Ishikawa (cell line): Measurements from ENCODE around the gene CYP8B1.

Experiments used
- CEBPB ChIP-seq: IDR thresholded peaks from 2 replicates; pipeline ENCODE4 v1.6.1; 2012
- CREB1 ChIP-seq: IDR thresholded peaks from 2 replicates; pipeline ENCODE4 v1.6.1; 2012; ENCODE audit warnings: low read depth
- EGR1 ChIP-seq: IDR thresholded peaks from 2 replicates; pipeline ENCODE4 v1.6.1; 2012
- EP300 ChIP-seq: IDR thresholded peaks from 2 replicates; pipeline ENCODE4 v1.6.1; 2012; ENCODE audit warnings: borderline replicate concordance
- FOXM1 ChIP-seq: IDR thresholded peaks from 2 replicates; pipeline ENCODE4 v1.6.1; 2012; ENCODE audit warnings: low read depth, borderline replicate concordance
- NFIC ChIP-seq: IDR thresholded peaks from 2 replicates; pipeline ENCODE4 v1.6.1; 2012
- RAD21 ChIP-seq: IDR thresholded peaks from 2 replicates; pipeline ENCODE4 v1.6.1; 2012; ENCODE audit warnings: low read depth
- TAF1 ChIP-seq: IDR thresholded peaks from 2 replicates; pipeline ENCODE4 v1.6.1; 2012; ENCODE audit warnings: low read depth, mild to moderate bottlenecking
- TCF12 ChIP-seq: IDR thresholded peaks from 2 replicates; pipeline ENCODE4 v1.6.1; 2012; ENCODE audit warnings: low read depth
- YY1 ChIP-seq: IDR thresholded peaks from 2 replicates; pipeline ENCODE4 v1.6.1; 2012; ENCODE audit warnings: low read depth
- TF ChIP-seq, protein P1 (sequence below): IDR thresholded peaks from 2 replicates; pipeline ENCODE4 v1.6.1; 2012
- TF ChIP-seq, protein P2 (sequence below): IDR thresholded peaks from 2 replicates; pipeline ENCODE4 v1.6.1; 2012
- TF ChIP-seq, protein P3 (sequence below): IDR thresholded peaks from 2 replicates; pipeline ENCODE4 v1.6.1; 2012; ENCODE audit warnings: low read depth, mild to moderate bottlenecking

DNA sequence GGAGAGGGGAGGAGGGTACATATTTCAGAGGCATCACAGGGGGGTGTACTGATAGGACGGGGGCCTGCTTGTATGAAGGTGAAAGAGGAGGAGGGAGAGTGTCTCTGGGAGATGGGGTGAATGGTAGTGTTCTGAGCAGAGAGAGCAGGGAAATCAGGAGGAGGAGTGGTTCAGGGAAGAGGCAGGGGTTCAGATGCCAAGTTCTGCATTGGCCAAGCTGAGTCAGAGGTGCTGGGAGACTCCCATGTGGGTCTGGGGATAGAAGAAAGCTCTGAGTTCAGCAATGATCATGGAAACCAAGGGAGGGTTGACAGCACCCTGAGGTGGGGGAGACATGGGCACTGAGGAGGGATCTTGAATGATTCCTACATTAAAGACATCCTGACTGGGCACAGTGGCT lies 3.0 kb downstream of the CYP8B1 start:
- TF ChIP-seq EP300 (no peak), CEBPB (no peak), CREB1 (no peak), TAF1 (no peak), NFIC (no peak), EGR1 (no peak), TCF12 (no peak), FOXM1 (no peak), RAD21 (no peak), YY1 (no peak)
- TF ChIP-seq, protein P1, sequence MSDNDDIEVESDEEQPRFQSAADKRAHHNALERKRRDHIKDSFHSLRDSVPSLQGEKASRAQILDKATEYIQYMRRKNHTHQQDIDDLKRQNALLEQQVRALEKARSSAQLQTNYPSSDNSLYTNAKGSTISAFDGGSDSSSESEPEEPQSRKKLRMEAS, result no peak
- TF ChIP-seq, protein P2, sequence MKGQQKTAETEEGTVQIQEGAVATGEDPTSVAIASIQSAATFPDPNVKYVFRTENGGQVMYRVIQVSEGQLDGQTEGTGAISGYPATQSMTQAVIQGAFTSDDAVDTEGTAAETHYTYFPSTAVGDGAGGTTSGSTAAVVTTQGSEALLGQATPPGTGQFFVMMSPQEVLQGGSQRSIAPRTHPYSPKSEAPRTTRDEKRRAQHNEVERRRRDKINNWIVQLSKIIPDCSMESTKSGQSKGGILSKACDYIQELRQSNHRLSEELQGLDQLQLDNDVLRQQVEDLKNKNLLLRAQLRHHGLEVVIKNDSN, result no peak
- TF ChIP-seq, protein P3, sequence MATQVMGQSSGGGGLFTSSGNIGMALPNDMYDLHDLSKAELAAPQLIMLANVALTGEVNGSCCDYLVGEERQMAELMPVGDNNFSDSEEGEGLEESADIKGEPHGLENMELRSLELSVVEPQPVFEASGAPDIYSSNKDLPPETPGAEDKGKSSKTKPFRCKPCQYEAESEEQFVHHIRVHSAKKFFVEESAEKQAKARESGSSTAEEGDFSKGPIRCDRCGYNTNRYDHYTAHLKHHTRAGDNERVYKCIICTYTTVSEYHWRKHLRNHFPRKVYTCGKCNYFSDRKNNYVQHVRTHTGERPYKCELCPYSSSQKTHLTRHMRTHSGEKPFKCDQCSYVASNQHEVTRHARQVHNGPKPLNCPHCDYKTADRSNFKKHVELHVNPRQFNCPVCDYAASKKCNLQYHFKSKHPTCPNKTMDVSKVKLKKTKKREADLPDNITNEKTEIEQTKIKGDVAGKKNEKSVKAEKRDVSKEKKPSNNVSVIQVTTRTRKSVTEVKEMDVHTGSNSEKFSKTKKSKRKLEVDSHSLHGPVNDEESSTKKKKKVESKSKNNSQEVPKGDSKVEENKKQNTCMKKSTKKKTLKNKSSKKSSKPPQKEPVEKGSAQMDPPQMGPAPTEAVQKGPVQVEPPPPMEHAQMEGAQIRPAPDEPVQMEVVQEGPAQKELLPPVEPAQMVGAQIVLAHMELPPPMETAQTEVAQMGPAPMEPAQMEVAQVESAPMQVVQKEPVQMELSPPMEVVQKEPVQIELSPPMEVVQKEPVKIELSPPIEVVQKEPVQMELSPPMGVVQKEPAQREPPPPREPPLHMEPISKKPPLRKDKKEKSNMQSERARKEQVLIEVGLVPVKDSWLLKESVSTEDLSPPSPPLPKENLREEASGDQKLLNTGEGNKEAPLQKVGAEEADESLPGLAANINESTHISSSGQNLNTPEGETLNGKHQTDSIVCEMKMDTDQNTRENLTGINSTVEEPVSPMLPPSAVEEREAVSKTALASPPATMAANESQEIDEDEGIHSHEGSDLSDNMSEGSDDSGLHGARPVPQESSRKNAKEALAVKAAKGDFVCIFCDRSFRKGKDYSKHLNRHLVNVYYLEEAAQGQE, result no peak
